GM21723 (cell line): ENCODE results near the gene PILRA.

Experiments
- ATAC-seq: cut with Tn5 transposase; IDR thresholded peaks from one replicate; pipeline ENCODE4 v1.9.1; 2021; ENCODE audit warnings: mild to moderate bottlenecking, moderate library complexity; ENCODE audit not compliant: unreplicated experiment

Gene PILRA

DNA sequence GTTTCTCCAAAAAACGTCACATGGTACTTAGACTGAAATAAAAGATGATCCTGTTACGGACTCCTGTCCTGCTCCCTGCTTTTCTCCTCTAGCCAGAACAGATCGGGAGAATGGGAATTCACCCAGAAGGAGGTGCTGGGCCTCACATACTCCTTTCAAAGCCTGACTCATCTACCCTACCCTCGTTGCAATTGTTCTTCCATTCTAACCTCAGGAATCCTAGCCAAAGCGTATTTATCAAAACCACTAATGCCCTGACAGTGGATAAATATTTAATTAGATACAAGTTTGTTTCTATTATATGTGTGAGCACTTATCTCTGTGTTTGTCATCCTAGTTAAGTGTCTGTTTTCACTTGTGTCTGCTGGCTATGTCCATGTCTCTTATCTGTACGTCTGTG, 33.5 kb downstream of the PILRA start:
- no peak for ATAC-seq

DNA sequence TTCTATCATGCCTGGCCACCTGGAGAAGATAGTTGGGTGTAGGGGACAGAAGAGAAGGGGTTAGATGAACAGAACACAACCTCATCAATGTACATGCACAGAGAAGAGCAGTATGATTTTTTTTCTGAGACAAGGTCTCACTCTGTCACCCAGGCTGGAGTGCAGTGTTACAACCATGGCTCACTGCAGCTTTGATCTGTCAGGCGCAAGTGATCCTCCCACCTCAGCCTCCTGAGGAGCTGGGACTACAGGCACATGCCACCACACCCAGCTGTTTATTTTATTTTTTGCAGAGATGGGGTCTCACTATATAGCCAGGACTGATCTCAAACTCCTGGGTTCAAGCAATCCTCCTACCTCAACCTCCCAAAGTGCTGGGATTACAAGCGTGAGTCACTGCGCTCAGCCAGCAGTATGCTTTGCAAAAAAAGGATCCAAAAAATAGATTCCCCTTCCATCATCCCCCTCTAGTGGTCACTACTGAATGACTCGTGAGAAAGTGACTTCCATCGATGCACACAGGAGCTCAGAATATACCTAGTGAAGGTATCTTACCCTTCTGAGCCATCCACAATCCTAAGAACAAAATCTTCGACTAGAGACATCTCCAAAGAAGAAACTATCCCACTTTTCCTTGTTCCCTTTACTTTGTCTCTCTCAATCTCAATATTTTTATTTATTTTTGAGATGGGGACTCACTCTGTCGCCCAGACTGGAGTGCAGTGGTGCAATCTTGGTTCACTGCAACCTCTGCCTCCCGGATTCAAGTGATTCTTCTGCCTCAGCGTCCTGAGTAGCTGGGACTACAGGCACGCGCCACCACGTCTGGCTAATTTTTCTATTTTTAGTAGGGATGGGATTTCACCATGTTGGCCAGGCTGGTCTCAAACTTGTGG, 34.2 kb downstream of the PILRA start:
- ATAC-seq: peak; percentile 78

DNA sequence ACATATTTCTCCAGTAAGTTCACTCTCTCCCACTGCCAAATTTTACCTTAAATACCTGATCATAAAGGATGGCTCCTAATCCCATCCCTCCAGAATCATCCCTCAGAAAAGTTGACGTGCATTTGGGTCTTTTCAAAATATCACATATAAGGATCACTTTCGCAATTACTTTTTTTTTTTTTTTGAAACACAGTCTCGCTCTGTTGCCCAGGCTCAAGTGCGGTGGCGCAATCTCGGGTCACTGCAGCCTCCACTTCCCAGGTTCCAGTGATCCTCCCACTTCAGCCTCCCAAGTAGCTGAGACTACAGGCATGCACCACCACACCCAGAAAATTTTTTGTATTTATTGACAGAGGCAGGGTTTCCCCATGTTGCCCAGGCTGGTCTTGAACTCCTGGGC, 37.8 kb downstream of the PILRA start:
- no peak for ATAC-seq

DNA sequence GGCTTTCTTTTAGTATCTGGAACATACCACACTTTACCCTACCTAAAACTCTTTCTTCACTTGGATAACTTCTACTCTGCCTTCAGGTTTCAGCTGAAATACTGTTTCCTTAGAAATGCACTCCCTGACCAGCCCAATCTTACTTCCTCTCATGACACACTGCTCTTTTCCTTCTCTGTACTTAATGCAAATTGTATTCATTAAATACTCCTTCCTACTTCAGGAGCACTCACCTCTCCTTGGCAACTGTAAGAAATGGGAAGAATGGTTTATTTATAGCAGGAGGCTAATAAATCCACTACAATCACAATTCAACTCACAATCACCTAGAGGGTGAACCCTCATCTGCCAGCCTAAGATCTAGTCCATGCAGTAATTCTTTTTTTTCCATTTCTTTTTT, 40.1 kb downstream of the PILRA start:
- no peak for ATAC-seq

DNA sequence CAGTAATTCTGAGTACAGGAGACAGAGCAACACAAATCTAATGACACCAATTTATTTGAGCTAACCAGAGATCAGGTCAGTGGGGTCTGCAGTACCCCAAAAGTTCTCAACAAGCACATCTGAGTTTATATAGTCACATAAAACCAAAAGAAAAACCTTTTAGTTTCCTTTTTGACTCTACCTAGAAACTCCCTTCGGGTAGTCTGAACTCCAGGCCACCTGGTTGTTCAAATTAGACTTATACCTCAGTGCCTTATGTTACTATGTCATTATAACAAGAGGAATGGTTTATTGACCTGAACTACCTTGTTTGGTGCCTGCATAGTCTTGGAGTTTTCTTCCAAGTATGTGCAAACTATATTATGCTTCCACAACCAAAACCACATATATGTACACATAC, 40.6 kb downstream of the PILRA start:
- ATAC-seq: no peak

GRCh38 chr7:100415448-100415847, 42.2 kb downstream of the PILRA start:
- ATAC-seq: no peak

GRCh38 chr7:100418930-100419659, 45.8 kb downstream of the PILRA start:
- no peak for ATAC-seq

- ATAC-seq: no peak
Observed at GRCh38 chr7:100419660-100420226, 46.5 kb downstream of the PILRA start.

- no peak for ATAC-seq
Observed at GRCh38 chr7:100423315-100423714, 50.0 kb downstream of the PILRA start.

GRCh38 chr7:100425347-100425746, 52.1 kb downstream of the PILRA start:
- ATAC-seq: no peak

DNA sequence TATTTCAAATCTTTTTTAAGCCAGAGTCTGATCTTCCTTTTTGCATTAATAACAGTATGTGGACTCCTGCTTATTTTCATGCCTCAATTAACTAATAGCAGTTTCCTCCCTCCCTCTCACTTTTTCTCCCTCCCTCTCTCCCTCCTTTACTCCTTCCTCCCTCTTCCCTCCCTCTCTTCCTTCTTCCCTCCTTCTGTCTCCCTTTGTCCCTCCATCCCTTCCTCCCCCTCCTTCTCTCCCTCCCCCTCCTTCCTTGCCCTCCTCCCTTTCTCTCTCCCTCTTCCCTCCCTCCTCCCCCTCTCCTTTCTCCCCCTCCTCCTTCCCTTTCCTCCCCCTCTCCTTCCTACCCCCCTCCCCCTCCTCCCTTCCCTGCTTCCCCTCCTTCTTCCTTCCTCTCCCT, 53.2 kb downstream of the PILRA start:
- no peak for ATAC-seq

GRCh38 chr7:100427762-100428198, 54.5 kb downstream of the PILRA start:
- ATAC-seq: no peak

GRCh38 chr7:100428199-100428966, 55.1 kb downstream of the PILRA start, which contains the start of gene ZCWPW1:
ZCWPW1 (minus strand) TSS chr7:100428703; CDS start chr7:100420649, 8,054 bp downstream.
- peak; percentile 48 for ATAC-seq

- peak; percentile 50 for ATAC-seq
Observed at GRCh38 chr7:100428967-100429636, 55.8 kb downstream of the PILRA start.

DNA sequence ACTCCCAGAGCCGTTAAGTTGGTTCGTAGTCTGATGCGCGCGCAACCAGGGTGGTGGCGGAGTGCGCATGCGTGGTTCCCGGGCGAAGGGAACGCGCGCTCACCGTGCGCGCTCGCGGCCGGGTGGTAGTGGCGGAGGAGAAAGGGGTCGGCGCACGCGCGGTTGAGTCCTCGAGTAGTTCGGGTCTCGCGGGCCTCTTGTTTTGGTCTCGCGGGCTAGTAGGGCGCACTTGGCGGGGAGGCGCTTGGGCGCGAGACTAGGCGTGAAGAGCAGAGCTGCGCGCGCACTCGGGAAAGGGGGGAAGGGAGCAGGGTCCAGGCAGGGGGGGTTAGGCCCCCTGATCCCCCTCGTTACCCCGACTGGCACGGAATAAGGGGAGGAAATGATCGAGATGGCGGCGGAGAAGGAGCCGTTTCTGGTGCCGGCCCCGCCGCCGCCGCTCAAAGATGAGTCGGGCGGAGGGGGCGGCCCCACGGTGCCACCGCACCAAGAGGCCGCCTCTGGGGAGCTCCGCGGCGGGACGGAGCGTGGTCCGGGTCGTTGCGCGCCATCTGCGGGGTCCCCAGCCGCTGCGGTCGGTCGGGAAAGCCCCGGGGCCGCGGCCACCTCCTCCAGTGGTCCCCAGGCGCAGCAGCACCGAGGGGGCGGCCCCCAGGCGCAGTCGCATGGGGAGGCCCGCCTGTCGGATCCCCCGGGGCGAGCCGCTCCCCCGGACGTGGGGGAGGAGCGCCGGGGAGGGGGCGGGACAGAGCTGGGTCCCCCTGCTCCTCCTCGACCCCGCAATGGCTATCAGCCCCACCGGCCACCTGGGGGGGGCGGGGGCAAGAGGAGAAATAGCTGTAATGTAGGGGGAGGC, 56.6 kb downstream of the PILRA start, which contains the start of gene MEPCE:
TSS of gene MEPCE (plus strand) at position 195 of the 856 bp plus-strand sequence. CDS start at position 383, 188 bp downstream.
- peak; percentile 39 for ATAC-seq

DNA sequence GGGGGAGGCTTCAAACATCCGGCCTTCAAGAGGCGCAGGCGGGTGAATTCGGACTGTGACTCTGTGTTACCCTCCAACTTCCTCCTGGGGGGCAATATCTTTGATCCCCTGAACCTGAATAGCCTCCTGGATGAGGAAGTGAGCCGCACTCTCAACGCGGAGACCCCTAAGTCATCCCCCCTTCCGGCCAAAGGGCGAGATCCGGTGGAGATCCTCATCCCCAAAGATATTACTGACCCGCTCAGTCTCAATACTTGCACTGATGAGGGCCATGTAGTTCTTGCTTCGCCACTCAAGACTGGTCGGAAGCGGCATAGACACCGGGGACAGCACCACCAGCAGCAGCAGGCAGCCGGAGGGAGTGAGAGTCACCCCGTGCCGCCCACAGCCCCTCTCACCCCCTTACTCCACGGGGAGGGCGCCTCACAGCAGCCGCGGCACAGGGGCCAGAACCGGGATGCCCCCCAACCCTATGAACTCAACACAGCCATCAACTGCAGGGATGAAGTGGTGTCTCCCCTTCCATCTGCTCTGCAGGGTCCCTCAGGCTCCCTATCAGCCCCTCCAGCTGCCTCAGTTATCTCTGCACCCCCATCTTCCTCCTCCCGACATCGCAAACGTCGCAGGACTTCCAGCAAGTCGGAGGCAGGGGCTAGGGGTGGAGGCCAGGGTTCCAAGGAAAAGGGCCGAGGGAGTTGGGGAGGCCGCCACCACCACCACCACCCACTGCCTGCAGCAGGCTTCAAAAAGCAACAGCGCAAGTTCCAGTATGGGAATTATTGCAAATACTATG, 57.4 kb downstream of the PILRA start:
- peak; percentile 3 for ATAC-seq

GRCh38 chr7:100431286-100431735, 58.0 kb downstream of the PILRA start:
- no peak for ATAC-seq

DNA sequence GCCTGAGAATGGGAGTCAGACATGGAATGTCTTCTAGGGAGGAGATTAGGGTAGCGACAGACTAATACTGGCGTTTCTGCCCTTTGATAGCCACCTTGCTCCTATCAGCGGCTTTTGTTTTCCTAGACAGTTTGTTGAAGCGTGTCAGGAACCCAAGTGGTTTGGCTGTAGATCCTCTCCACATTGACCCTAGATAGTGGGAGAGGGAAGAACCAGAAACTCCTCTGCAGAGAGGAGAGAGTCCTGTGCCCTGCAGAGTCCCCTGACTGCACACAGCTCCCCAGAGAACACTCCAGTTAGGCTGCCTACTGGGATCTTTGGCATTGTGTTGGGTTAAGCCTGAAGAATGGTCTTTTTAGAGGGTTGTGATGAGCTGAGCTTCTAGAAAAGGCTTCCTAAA, 58.8 kb downstream of the PILRA start:
- no peak for ATAC-seq
